B cell (primary cell): Measurements from ENCODE around the gene CELF6. TPM values are rescaled to one million over a fixed set of nuclear protein-coding genes. Genes with fewer than 3 reads are reported as not detected.

Source experiments
- ATAC-seq: fragments of 200-7000 bp; cut with Tn5 transposase; one replicate; pipeline ENCODE4 v1.10.0; 2021; ENCODE audit warnings: low read depth, mild to moderate bottlenecking, moderate number of reproducible peaks, moderate library complexity
- CTCF ChIA-PET: fragments of 350-600 bp; sonication (Branson Sonifier 250); formaldehyde crosslinking; loops from one replicate; lab custom pipeline; 2021; ENCODE audit warnings: antibody characterized with exemption, inconsistent platforms; lab: Charles Lee
- POLR2A ChIA-PET: fragments of 350-600 bp; sonication (Branson Sonifier 250); formaldehyde crosslinking; loops from one replicate; lab custom pipeline; 2021; ENCODE audit warnings: antibody characterized with exemption; lab: Charles Lee
- DNase-seq: peaks from one replicate; pipeline ENCODE4 v3.0.0; 2013
- H2AFZ ChIP-seq: 2 replicates; pipeline ENCODE4 v1.6.1; 2012; ENCODE audit warnings: mild to moderate bottlenecking, low read depth, low read length; ENCODE audit not compliant: insufficient read depth, poor library complexity, severe bottlenecking
- H3K27ac ChIP-seq, 2 donors: 1 replicate in 1 of 2; 2 replicates in 1 of 2; pipeline ENCODE4 v1.5.1; 2012 to 2013; ENCODE audit warnings: low read length in 2 of 2, mild to moderate bottlenecking in 2 of 2, moderate library complexity in 1 of 2
- H3K27me3 ChIP-seq, 4 experiments: fragments of 200-600 bp in 1 of 4; sonication (generic) in 1 of 4; replicated peaks in 1 of 4; 1 replicate in 2 of 4; 2 replicates in 2 of 4; pipeline versions ENCODE4 v1.6.1 to v1.7.0; 2013 to 2016; ENCODE audit warnings: low read length in 3 of 4, mild to moderate bottlenecking in 2 of 4, mixed read lengths in 1 of 4, moderate library complexity in 1 of 4; ENCODE audit not compliant: insufficient read depth in 4 of 4, control insufficient read depth in 3 of 4; ENCODE audit errors: control extremely low read depth in 1 of 4
- H3K36me3 ChIP-seq, 2 experiments: replicated peaks in 1 of 2; 1 replicate in 1 of 2; 2 replicates in 1 of 2; pipeline versions ENCODE4 v1.6.1 to v1.7.1; 2013; ENCODE audit warnings: low read length in 1 of 2; ENCODE audit not compliant: insufficient read depth in 2 of 2, control insufficient read depth in 1 of 2; ENCODE audit errors: control extremely low read depth in 1 of 2, extremely low read depth in 1 of 2
- H3K4me1 ChIP-seq, 2 donors: fragments of 200-600 bp in 1 of 2; sonication (generic) in 1 of 2; 1 replicate in 1 of 2; 2 replicates in 1 of 2; pipeline versions ENCODE4 v1.5.1 to v1.6.1; 2013 to 2017; ENCODE audit warnings: low read length in 2 of 2; ENCODE audit not compliant: control insufficient read depth in 2 of 2, insufficient read depth in 2 of 2
- H3K4me2 ChIP-seq: replicated peaks from 2 replicates; pipeline ENCODE3; 2012; ENCODE audit warnings: mild to moderate bottlenecking, low read depth, low read length; ENCODE audit not compliant: poor library complexity, severe bottlenecking
- H3K4me3 ChIP-seq, 5 experiments: fragments of 200-600 bp in 1 of 5; sonication (generic) in 1 of 5; 1 replicate in 3 of 5; 2 replicates in 2 of 5; pipeline versions ENCODE4 v1.5.1 to v1.7.0; 2011 to 2016; ENCODE audit warnings: low read length in 4 of 5, mild to moderate bottlenecking in 4 of 5, low read depth in 2 of 5, control low read depth in 1 of 5, moderate library complexity in 1 of 5; ENCODE audit not compliant: insufficient read depth in 1 of 5; ENCODE audit errors: control extremely low read depth in 1 of 5, extremely low read depth in 1 of 5
- H3K79me2 ChIP-seq: fragments of 200-600 bp; sonication (generic); one replicate; pipeline ENCODE4 v1.6.0; 2016; ENCODE audit warnings: low read length; ENCODE audit not compliant: control insufficient read depth, insufficient read depth
- H3K9ac ChIP-seq: fragments of 200-600 bp; sonication (generic); 2 replicates; pipeline ENCODE4 v1.6.1; 2017; ENCODE audit warnings: mild to moderate bottlenecking, low read length, moderate library complexity
- H3K9me3 ChIP-seq, 3 donors: one replicate each; pipeline versions ENCODE4 v1.6.1 to v1.7.1; 2013; ENCODE audit warnings: low read length in 2 of 3; ENCODE audit not compliant: control insufficient read depth in 2 of 3, insufficient read depth in 1 of 3; ENCODE audit errors: control extremely low read depth in 1 of 3
- H4K20me1 ChIP-seq: 2 replicates; pipeline ENCODE4 v1.6.0; 2012; ENCODE audit warnings: mild to moderate bottlenecking, low read length; ENCODE audit not compliant: insufficient read depth, control insufficient read depth, poor library complexity, severe bottlenecking
- H3K27ac Mint-ChIP-seq: one replicate; pipeline ENCODE4 v1.8.0; 2021; ENCODE audit warnings: mixed read lengths
- H3K27me3 Mint-ChIP-seq: one replicate; pipeline ENCODE4 v1.8.0; 2021; ENCODE audit warnings: mixed read lengths
- H3K4me1 Mint-ChIP-seq: one replicate; pipeline ENCODE4 v1.8.0; 2021; ENCODE audit warnings: mixed read lengths
- H3K4me3 Mint-ChIP-seq: one replicate; pipeline ENCODE4 v1.8.0; 2021; ENCODE audit warnings: mixed read lengths
- H3K9me3 Mint-ChIP-seq: one replicate; pipeline ENCODE4 v1.8.0; 2022; ENCODE audit warnings: mixed read lengths; ENCODE audit not compliant: insufficient read depth
- CTCF ChIP-seq: fragments of 200-600 bp; IDR thresholded peaks from one replicate; pipeline ENCODE4 v1.8.0; 2022; ENCODE audit warnings: antibody characterized with exemption, mild to moderate bottlenecking
- EZH2 ChIP-seq: IDR thresholded peaks from 2 replicates; pipeline ENCODE4 v1.6.1; 2012; ENCODE audit warnings: borderline replicate concordance, low read depth, mild to moderate bottlenecking, moderate library complexity, low read length; ENCODE audit not compliant: insufficient read depth, poor library complexity, severe bottlenecking
- WGBS: methylation state at CpG from one replicate; pipeline ENCODE4 v1.1.5; 2013; ENCODE audit warnings: missing lambda C conversion rate; ENCODE audit not compliant: insufficient coverage; 5-methylcytosine and 5-hydroxymethylcytosine counted together
- intact Hi-C: fragments of 100-400 bp; cut with micrococcal nuclease; formaldehyde crosslinking; loops from one replicate; pipeline ENCODE4 v1.10.0; 2022
- polyA plus RNA-seq: library from polyadenylated mRNA; depleted of rRNA; stranded (reverse); fragments of >200 nt; gene quantifications from 2 replicates; pipeline ENCODE4 v1.2.3, GENCODE V29; 2012
- total RNA-seq, 2 donors: library from RNA; stranded (reverse); fragments of 120-200 nt in 1 of 2; gene quantifications; 1 replicate in 1 of 2; 2 replicates in 1 of 2; pipeline versions ENCODE4 v1.2.3 to v1.2.4, GENCODE V29; 2013 to 2022

Gene CELF6
- total and polyA plus RNA-seq, 2 donors (not counting 1 experiment from before 2014, with no cell fraction given) = 5.3 to 8.5 TPM

- Histone ChIP-seq H3K4me3 (no peak overlapping the region), H4K20me1 (no peaks in the 10 kb centered on the region), H3K9me3 (no peaks in the 10 kb centered on the region), H3K9ac (no peak overlapping the region), H3K4me2 (no peak overlapping the region), H2AFZ (no peak overlapping the region), H3K27ac (no peak overlapping the region), H3K36me3 (no peaks in the 10 kb centered on the region), H3K27me3 (no peaks in the 10 kb centered on the region), H3K4me1 (peaks cover 0 to 3% of the 10 kb centered on the region in 2 donors), H3K79me2 (no peaks in the 10 kb centered on the region)
- H3K27ac Mint-ChIP-seq = no peak overlapping the region
- TF ChIP-seq CTCF (no peak), EZH2 (no peak)
- intact Hi-C loops = no loop called here
- no peak for ATAC-seq
- ChIA-PET CTCF (no interaction called here), POLR2A (no interaction called here)
- H3K4me1 Mint-ChIP-seq = peaks cover 3% of the 10 kb centered on the region
- DNase-seq = no peak
- WGBS = no CpG with 5 or more reads among the region's 1 CpG
- H3K4me3 Mint-ChIP-seq = no peak overlapping the region
- no peaks in the 10 kb centered on the region for H3K9me3 Mint-ChIP-seq
- no peaks in the 10 kb centered on the region for H3K27me3 Mint-ChIP-seq
These were observed 17.0 kb downstream of the CELF6 start for GRCh38 chr15:72302955-72303354.

GRCh38 chr15:72289597-72290325 lies 30.2 kb downstream of the CELF6 start:
- 95% methylated on average over 52 of the region's 52 CpGs for WGBS
- Mint-ChIP-seq H3K27ac (no peak overlapping the region), H3K4me3 (no peak overlapping the region), H3K4me1 (no peaks in the 10 kb centered on the region), H3K27me3 (no peaks in the 10 kb centered on the region), H3K9me3 (no peaks in the 10 kb centered on the region)
- ChIA-PET POLR2A (no interaction called here), CTCF (interaction anchor here (1.1 to 8.5 kb wide), 2 partner anchors 11 to 93 kb away, joined by 3 to 137 read pairs; partner anchors contain the start of gene GRAMD2A)
- Histone ChIP-seq H3K4me1 (no peaks in the 10 kb centered on the region), H3K79me2 (no peaks in the 10 kb centered on the region), H3K27me3 (no peaks in the 10 kb centered on the region), H2AFZ (no peak overlapping the region), H3K9me3 (no peaks in the 10 kb centered on the region), H3K27ac (no peak overlapping the region), H3K4me3 (no peak overlapping the region), H3K36me3 (no peaks in the 10 kb centered on the region), H4K20me1 (no peaks in the 10 kb centered on the region), H3K4me2 (no peak overlapping the region), H3K9ac (no peak overlapping the region)
- no peak for DNase-seq
- ATAC-seq = no peak
- intact Hi-C loops = no loop called here
- TF ChIP-seq EZH2 (no peak), CTCF (no peak)
